GM12878 (cell line): ENCODE measurements around the gene PRSS1. TPM values are rescaled to one million over a fixed set of nuclear protein-coding genes. Genes with fewer than 3 reads are reported as not detected.

Experiments used
- ATAC-seq: fragments of 200-7000 bp; cut with Tn5 transposase; 3 replicates; pipeline ENCODE4 v1.9.1; 2020; ENCODE audit warnings: mild to moderate bottlenecking, moderate library complexity
- BruUV-seq: library from RNA; stranded (reverse); fragments of 400-500 nt; replicated peaks from 2 replicates; lab custom pipeline; 2021; lab: Mats Ljungman, UMichigan
- CTCF ChIA-PET: fragments of 300-600 bp; sonication (Branson Sonifier 250); formaldehyde crosslinking; extraction: SDS; loops from one replicate; lab custom pipeline; 2021; ENCODE audit warnings: inconsistent platforms; lab: Yijun Ruan, JAX
- POLR2A ChIA-PET: fragments of 350-600 bp; formaldehyde crosslinking; extraction: SDS; loops from one replicate; lab custom pipeline; 2021; ENCODE audit warnings: inconsistent platforms; lab: Charles Lee
- RAD21 ChIA-PET: fragments of 300-600 bp; sonication (Branson Sonifier 250); formaldehyde crosslinking; loops from one replicate; lab custom pipeline; 2023; ENCODE audit warnings: antibody characterized with exemption; ENCODE audit not compliant: unreplicated experiment; lab: Charles Lee
- SMC1A ChIA-PET: fragments of 300-600 bp; sonication (Branson Sonifier 250); formaldehyde crosslinking; loops from one replicate; lab custom pipeline; 2023; ENCODE audit not compliant: unreplicated experiment, uncharacterized antibody; lab: Charles Lee
- DNase-seq: peaks from one replicate; pipeline ENCODE4 v3.0.0-alpha.2; 2011; ENCODE audit warnings: low read depth, low spot score
- FAIRE-seq: peaks from 3 replicates; lab custom pipeline; 2011; peaks lifted over from hg19 to GRCh38; lab: Jason Lieb, UNC
- H2AFZ ChIP-seq: 2 replicates; pipeline ENCODE4 v1.6.0; 2011; ENCODE audit warnings: low read depth, low read length, control low read depth; ENCODE audit not compliant: control insufficient read depth
- H3K27ac ChIP-seq: 2 replicates; pipeline ENCODE4 v1.5.1; 2011; ENCODE audit warnings: control low read depth; ENCODE audit not compliant: control insufficient read depth, insufficient read depth
- H3K27me3 ChIP-seq, 2 experiments: replicated peaks in 1 of 2; 2 replicates each; pipeline versions ENCODE4 v1.6.0 to v1.6.1; 2011; ENCODE audit warnings: low read length in 1 of 2; ENCODE audit not compliant: control insufficient read depth in 2 of 2, insufficient read depth in 2 of 2
- H3K36me3 ChIP-seq, 2 experiments: 2 replicates each; pipeline ENCODE4 v1.5.1; 2011; ENCODE audit warnings: low read length in 1 of 2; ENCODE audit not compliant: control insufficient read depth in 2 of 2, insufficient read depth in 2 of 2
- H3K4me1 ChIP-seq: 2 replicates; pipeline ENCODE4 v1.6.1; 2011; ENCODE audit warnings: mild to moderate bottlenecking, low read length, moderate library complexity, mixed read lengths; ENCODE audit not compliant: control insufficient read depth, insufficient read depth
- H3K4me2 ChIP-seq: 2 replicates; pipeline ENCODE4 v1.6.0; 2011; ENCODE audit warnings: control low read depth; ENCODE audit not compliant: control insufficient read depth, insufficient read depth
- H3K4me3 ChIP-seq: fragments of 200-600 bp; sonication (generic); 2 replicates; pipeline ENCODE4 v1.5.1; 2016
- H3K79me2 ChIP-seq: 2 replicates; pipeline ENCODE4 v1.6.0; 2011; ENCODE audit warnings: low read length; ENCODE audit not compliant: control insufficient read depth, insufficient read depth
- H3K9ac ChIP-seq: 2 replicates; pipeline ENCODE4 v1.8.0; 2011; ENCODE audit warnings: low read length, control low read depth, mixed read lengths; ENCODE audit not compliant: control insufficient read depth, insufficient read depth
- H3K9me3 ChIP-seq: replicated peaks from 3 replicates; pipeline ENCODE4 v1.5.1; 2011; ENCODE audit warnings: mild to moderate bottlenecking, low read length; ENCODE audit not compliant: control insufficient read depth, insufficient read depth
- H4K20me1 ChIP-seq: 2 replicates; pipeline ENCODE4 v1.6.0; 2011; ENCODE audit not compliant: control insufficient read depth, insufficient read depth
- HDAC2 ChIP-seq: fragments of 200-600 bp; sonication (generic); IDR thresholded peaks from 2 replicates; pipeline ENCODE4 v1.6.1; 2017
- HDGF ChIP-seq: fragments of 450-650 bp; IDR thresholded peaks from 2 replicates; pipeline ENCODE4 v1.6.1; 2016; ENCODE audit warnings: antibody characterized with exemption
- MEF2B ChIP-seq: fragments of 450-650 bp; IDR thresholded peaks from 2 replicates; pipeline ENCODE4 v1.6.1; 2018; ENCODE audit warnings: mild to moderate bottlenecking, moderate library complexity; ENCODE audit not compliant: partially characterized antibody, poor library complexity, severe bottlenecking
- NFIC ChIP-seq: IDR thresholded peaks from 2 replicates; pipeline ENCODE4 v1.6.1; 2012; ENCODE audit warnings: low read depth, mild to moderate bottlenecking, inconsistent platforms, low read length, moderate library complexity
- PML ChIP-seq: IDR thresholded peaks from 2 replicates; pipeline ENCODE4 v1.6.1; 2012; ENCODE audit warnings: low read length, inconsistent platforms
- RB1 ChIP-seq: fragments of 450-650 bp; formaldehyde crosslinking; IDR thresholded peaks from 2 replicates; pipeline ENCODE4 v1.6.1; 2017; ENCODE audit warnings: mild to moderate bottlenecking, borderline replicate concordance
- SPI1 ChIP-seq: IDR thresholded peaks from 2 replicates; pipeline ENCODE4 v1.6.1; 2011; ENCODE audit warnings: low read depth, mild to moderate bottlenecking, low read length, moderate library complexity, borderline replicate concordance; ENCODE audit not compliant: insufficient read depth
- YBX1 ChIP-seq: fragments of 450-650 bp; IDR thresholded peaks from 2 replicates; pipeline ENCODE4 v1.6.1; 2016; ENCODE audit warnings: antibody characterized with exemption
- WGBS: methylation state at CpG from one replicate; pipeline ENCODE4 v1.1.6; 2016; ENCODE audit warnings: low lambda C conversion rate; ENCODE audit not compliant: insufficient replicate concordance, insufficient coverage; ENCODE audit errors: missing lambda C conversion rate; 5-methylcytosine and 5-hydroxymethylcytosine counted together
- in situ Hi-C: fragments of 300-500 bp; cut with MboI; formaldehyde crosslinking; loops from 9 replicates; pipeline ENCODE4 v1.14.3; 2018; ENCODE audit warnings: mixed read lengths
- intact Hi-C: fragments of 100-400 bp; cut with micrococcal nuclease; formaldehyde crosslinking; loops from one replicate; pipeline ENCODE4 v1.14.2; 2022; ENCODE audit not compliant: unreplicated experiment
- polyA plus RNA-seq, 11 experiments: library from polyadenylated mRNA; depleted of rRNA in 4 of 11; unstranded in 6 of 11; stranded (reverse) in 5 of 11; fragments of >200 nt; fragmentation: Nextera tagmentation in 4 of 11; fragmentation: Illumina TruSeq in 1 of 11; extraction: Ambion mirVana in 4 of 11; extraction: Trizol in 1 of 11; gene quantifications; 1 replicate in 1 of 11; 2 replicates in 10 of 11; pipeline versions ENCODE4 v1.2.1 to v1.2.3, GENCODE V29; 2011 to 2016; ENCODE audit warnings: inconsistent platforms in 2 of 11, missing spikeins in 2 of 11, low read depth in 1 of 11
- total RNA-seq, 4 experiments: library from RNA; depleted of rRNA in 3 of 4; stranded (reverse); fragments of >200 nt in 3 of 4; fragmentation: Illumina TruSeq in 1 of 4; extraction: Trizol in 1 of 4; gene quantifications; 2 replicates each; pipeline versions ENCODE4 v1.2.1 to v1.2.3, GENCODE V29; 2013 to 2021
- TF ChIP-seq, protein P1 (sequence below): fragments of 150-350 bp; IDR thresholded peaks from 2 replicates; pipeline ENCODE4 v1.6.1; 2016; ENCODE audit warnings: low read depth, low read length
- TF ChIP-seq, protein P2 (sequence below): IDR thresholded peaks from 2 replicates; pipeline ENCODE4 v1.6.1; 2011; ENCODE audit warnings: low read depth, low read length, improper control_type of control experiment, borderline replicate concordance
- TF ChIP-seq, protein P3 (sequence below): fragments of 450-650 bp; conservative IDR thresholded peaks from 2 replicates; pipeline ENCODE4 v1.6.1; 2017; ENCODE audit warnings: mild to moderate bottlenecking, moderate library complexity
- TF ChIP-seq, protein P4 (sequence below): fragments of 450-650 bp; IDR thresholded peaks from 2 replicates; pipeline ENCODE4 v1.6.1; 2017; ENCODE audit warnings: mild to moderate bottlenecking, moderate library complexity

Gene PRSS1
- total and polyA plus RNA-seq, 10 of the 15 experiments (the other 5 are each of a cell fraction or from before 2014, with no cell fraction given) = 11.9 TPM; not detected in 9

DNA sequence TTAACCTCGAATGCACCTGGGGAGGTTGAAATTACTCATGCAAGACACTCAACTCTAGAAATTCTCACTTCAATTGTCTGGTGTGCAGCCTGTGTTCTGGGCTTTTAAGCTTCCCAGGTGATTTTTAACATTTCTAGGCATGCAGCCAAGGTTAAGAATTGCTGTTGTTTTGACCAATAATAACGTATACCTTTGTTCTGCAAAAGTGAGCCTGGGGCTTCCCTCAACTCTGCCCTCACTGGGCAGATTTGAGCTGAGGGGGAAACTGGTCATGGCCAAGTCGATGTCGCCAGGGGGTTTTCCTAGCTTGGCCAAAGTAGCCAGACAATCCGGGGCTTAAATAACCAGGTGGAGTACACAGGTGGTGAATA lies 22.1 kb downstream of the PRSS1 start (continued):
- TF ChIP-seq, protein P1, sequence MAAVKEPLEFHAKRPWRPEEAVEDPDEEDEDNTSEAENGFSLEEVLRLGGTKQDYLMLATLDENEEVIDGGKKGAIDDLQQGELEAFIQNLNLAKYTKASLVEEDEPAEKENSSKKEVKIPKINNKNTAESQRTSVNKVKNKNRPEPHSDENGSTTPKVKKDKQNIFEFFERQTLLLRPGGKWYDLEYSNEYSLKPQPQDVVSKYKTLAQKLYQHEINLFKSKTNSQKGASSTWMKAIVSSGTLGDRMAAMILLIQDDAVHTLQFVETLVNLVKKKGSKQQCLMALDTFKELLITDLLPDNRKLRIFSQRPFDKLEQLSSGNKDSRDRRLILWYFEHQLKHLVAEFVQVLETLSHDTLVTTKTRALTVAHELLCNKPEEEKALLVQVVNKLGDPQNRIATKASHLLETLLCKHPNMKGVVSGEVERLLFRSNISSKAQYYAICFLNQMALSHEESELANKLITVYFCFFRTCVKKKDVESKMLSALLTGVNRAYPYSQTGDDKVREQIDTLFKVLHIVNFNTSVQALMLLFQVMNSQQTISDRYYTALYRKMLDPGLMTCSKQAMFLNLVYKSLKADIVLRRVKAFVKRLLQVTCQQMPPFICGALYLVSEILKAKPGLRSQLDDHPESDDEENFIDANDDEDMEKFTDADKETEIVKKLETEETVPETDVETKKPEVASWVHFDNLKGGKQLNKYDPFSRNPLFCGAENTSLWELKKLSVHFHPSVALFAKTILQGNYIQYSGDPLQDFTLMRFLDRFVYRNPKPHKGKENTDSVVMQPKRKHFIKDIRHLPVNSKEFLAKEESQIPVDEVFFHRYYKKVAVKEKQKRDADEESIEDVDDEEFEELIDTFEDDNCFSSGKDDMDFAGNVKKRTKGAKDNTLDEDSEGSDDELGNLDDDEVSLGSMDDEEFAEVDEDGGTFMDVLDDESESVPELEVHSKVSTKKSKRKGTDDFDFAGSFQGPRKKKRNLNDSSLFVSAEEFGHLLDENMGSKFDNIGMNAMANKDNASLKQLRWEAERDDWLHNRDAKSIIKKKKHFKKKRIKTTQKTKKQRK = no peak
- TF ChIP-seq HDAC2 (no peak), HDGF (no peak), PML (no peak), SPI1 (no peak), RB1 (no peak), MEF2B (peak; percentile 76)
- TF ChIP-seq, protein P2, sequence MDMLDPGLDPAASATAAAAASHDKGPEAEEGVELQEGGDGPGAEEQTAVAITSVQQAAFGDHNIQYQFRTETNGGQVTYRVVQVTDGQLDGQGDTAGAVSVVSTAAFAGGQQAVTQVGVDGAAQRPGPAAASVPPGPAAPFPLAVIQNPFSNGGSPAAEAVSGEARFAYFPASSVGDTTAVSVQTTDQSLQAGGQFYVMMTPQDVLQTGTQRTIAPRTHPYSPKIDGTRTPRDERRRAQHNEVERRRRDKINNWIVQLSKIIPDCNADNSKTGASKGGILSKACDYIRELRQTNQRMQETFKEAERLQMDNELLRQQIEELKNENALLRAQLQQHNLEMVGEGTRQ = no peak

DNA sequence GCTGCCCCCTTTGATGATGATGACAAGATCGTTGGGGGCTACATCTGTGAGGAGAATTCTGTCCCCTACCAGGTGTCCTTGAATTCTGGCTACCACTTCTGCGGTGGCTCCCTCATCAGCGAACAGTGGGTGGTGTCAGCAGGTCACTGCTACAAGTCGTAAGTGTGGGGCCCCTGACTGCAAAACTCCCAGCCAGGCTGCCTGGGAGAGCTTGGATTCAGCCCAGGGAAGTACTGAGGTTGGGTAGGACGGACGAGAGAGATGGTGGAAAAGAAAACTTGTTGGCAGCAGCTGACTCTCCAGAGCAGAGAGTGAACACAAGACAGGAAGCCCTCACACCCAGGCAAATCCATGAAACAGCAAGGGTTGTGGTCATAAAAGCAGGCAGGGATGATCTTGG lies 22.8 kb downstream of the PRSS1 start:
- in situ Hi-C loops = no loop called here
- intact Hi-C loops = no loop called here
- no peaks in the 10 kb centered on the region for H3K79me2 ChIP-seq
- FAIRE-seq = no peak
- H3K27ac ChIP-seq = no peak overlapping the region
- no peak for TF ChIP-seq NFIC
- TF ChIP-seq, protein P3, sequence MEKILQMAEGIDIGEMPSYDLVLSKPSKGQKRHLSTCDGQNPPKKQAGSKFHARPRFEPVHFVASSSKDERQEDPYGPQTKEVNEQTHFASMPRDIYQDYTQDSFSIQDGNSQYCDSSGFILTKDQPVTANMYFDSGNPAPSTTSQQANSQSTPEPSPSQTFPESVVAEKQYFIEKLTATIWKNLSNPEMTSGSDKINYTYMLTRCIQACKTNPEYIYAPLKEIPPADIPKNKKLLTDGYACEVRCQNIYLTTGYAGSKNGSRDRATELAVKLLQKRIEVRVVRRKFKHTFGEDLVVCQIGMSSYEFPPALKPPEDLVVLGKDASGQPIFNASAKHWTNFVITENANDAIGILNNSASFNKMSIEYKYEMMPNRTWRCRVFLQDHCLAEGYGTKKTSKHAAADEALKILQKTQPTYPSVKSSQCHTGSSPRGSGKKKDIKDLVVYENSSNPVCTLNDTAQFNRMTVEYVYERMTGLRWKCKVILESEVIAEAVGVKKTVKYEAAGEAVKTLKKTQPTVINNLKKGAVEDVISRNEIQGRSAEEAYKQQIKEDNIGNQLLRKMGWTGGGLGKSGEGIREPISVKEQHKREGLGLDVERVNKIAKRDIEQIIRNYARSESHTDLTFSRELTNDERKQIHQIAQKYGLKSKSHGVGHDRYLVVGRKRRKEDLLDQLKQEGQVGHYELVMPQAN = no peak
- TF ChIP-seq, protein P4, sequence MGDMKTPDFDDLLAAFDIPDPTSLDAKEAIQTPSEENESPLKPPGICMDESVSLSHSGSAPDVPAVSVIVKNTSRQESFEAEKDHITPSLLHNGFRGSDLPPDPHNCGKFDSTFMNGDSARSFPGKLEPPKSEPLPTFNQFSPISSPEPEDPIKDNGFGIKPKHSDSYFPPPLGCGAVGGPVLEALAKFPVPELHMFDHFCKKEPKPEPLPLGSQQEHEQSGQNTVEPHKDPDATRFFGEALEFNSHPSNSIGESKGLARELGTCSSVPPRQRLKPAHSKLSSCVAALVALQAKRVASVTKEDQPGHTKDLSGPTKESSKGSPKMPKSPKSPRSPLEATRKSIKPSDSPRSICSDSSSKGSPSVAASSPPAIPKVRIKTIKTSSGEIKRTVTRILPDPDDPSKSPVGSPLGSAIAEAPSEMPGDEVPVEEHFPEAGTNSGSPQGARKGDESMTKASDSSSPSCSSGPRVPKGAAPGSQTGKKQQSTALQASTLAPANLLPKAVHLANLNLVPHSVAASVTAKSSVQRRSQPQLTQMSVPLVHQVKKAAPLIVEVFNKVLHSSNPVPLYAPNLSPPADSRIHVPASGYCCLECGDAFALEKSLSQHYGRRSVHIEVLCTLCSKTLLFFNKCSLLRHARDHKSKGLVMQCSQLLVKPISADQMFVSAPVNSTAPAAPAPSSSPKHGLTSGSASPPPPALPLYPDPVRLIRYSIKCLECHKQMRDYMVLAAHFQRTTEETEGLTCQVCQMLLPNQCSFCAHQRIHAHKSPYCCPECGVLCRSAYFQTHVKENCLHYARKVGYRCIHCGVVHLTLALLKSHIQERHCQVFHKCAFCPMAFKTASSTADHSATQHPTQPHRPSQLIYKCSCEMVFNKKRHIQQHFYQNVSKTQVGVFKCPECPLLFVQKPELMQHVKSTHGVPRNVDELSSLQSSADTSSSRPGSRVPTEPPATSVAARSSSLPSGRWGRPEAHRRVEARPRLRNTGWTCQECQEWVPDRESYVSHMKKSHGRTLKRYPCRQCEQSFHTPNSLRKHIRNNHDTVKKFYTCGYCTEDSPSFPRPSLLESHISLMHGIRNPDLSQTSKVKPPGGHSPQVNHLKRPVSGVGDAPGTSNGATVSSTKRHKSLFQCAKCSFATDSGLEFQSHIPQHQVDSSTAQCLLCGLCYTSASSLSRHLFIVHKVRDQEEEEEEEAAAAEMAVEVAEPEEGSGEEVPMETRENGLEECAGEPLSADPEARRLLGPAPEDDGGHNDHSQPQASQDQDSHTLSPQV = no peak
- TF ChIP-seq YBX1 = no peak
- no peak overlapping the region for H2AFZ ChIP-seq
- H3K9me3 ChIP-seq = no peaks in the 10 kb centered on the region
- ChIA-PET POLR2A (interaction anchor here (0.7 to 2.4 kb wide), 5 partner anchors 10 to 40 kb away, joined by 3 to 18 read pairs (median 5); no protein-coding TSS in a partner anchor), RAD21 (interaction anchor here (1.0 to 7.3 kb wide), 10 partner anchors 12 to 188 kb away, joined by 3 to 118 read pairs (median 5); no protein-coding TSS in a partner anchor), CTCF (interaction anchor here (0.7 to 6.0 kb wide), 7 partner anchors 10 to 184 kb away, joined by 3 to 53 read pairs (median 6); no protein-coding TSS in a partner anchor), SMC1A (interaction anchor here (0.6 to 5.3 kb wide), 11 partner anchors 11 to 1364 kb away, joined by 3 to 44 read pairs (median 6); no protein-coding TSS in a partner anchor)
- no peak for DNase-seq
- H3K9ac ChIP-seq = no peak overlapping the region
- no TSS peak for BruUV-seq
- H4K20me1 ChIP-seq = no peaks in the 10 kb centered on the region
- H3K4me2 ChIP-seq = 0 out of 2 replicates have a peak overlapping the region, but pooled peaks have one; percentile 10
- no peaks in the 10 kb centered on the region for H3K36me3 ChIP-seq
- no peak for ATAC-seq
- H3K4me3 ChIP-seq = no peak overlapping the region
- 36% methylated on average over 6 of the region's 6 CpGs for WGBS
- H3K4me1 ChIP-seq = peaks cover 19% of the 10 kb centered on the region
- H3K27me3 ChIP-seq = no peaks in the 10 kb centered on the region
